Measurements from ENCODE around the gene TMEM201.

DNA sequence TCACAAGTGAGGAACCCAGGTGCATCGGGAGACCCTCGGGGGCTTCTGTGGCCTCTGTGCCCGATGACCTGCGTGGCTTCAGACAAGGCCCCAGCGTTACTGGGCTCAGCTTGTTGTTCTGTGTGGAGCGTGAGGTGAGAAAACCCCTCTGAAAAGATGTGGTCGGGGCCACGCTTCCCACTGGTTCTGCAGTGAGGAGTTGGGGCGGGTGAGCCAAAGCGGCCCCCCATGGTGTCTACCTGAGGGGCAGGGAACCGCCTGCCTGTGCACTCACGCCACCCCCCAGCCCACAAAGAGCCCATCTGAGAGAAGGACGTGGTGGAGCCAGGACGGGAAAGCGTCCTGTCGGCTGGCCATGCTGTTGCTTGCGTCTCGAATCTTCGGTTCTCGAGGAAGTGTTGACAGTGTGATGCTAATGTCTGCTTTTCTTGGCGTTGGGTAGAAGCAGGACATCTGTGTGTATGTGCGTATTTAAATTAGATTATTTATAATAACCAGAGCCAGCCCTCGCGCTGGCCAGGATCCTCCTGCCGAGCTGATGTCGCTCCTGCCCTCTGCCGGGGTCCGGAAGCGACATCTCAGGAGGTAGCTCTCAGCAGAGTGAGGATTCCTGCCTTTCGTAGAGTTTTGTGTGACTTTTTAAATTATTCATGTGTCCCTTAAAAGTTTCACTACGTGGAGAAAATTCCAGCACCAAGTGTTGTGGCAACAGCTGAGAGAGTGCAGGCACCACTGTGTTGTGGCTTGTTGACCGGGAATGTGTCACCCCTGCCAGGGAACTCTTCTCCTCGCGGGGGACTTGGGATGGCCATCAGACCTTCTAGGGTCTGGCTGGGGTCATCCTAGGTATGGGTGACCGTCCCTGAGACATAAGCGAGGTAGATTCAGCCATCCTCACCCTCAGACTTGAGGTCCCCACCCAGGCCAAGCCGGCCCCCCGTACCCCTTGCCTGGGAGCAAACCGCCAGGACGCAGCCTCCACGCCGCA lies 15.3 kb downstream of the TMEM201 start:
- TF ChIP-seq ILF3 (IDR thresholded peaks at IDR 0.05; ENCODE audit: borderline replicate concordance) (no peak), POLR2G (IDR thresholded peaks at IDR 0.05; ENCODE audit: low read depth, low read length) (peak; percentile 26; the same call in 1 of the 2 replicates), SMARCA4 (IDR thresholded peaks at IDR 0.05) (no peak)
- TF ChIP-seq, protein P1, sequence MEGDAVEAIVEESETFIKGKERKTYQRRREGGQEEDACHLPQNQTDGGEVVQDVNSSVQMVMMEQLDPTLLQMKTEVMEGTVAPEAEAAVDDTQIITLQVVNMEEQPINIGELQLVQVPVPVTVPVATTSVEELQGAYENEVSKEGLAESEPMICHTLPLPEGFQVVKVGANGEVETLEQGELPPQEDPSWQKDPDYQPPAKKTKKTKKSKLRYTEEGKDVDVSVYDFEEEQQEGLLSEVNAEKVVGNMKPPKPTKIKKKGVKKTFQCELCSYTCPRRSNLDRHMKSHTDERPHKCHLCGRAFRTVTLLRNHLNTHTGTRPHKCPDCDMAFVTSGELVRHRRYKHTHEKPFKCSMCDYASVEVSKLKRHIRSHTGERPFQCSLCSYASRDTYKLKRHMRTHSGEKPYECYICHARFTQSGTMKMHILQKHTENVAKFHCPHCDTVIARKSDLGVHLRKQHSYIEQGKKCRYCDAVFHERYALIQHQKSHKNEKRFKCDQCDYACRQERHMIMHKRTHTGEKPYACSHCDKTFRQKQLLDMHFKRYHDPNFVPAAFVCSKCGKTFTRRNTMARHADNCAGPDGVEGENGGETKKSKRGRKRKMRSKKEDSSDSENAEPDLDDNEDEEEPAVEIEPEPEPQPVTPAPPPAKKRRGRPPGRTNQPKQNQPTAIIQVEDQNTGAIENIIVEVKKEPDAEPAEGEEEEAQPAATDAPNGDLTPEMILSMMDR (IDR thresholded peaks at IDR 0.05 in 2 of 3, conservative IDR thresholded peaks at IDR 0.05 in 1 of 3; ENCODE audit: insufficient read depth in 2 of 3, low read depth in 1 of 3, low read length in 3 of 3): no peak
- TF ChIP-seq, protein P2, sequence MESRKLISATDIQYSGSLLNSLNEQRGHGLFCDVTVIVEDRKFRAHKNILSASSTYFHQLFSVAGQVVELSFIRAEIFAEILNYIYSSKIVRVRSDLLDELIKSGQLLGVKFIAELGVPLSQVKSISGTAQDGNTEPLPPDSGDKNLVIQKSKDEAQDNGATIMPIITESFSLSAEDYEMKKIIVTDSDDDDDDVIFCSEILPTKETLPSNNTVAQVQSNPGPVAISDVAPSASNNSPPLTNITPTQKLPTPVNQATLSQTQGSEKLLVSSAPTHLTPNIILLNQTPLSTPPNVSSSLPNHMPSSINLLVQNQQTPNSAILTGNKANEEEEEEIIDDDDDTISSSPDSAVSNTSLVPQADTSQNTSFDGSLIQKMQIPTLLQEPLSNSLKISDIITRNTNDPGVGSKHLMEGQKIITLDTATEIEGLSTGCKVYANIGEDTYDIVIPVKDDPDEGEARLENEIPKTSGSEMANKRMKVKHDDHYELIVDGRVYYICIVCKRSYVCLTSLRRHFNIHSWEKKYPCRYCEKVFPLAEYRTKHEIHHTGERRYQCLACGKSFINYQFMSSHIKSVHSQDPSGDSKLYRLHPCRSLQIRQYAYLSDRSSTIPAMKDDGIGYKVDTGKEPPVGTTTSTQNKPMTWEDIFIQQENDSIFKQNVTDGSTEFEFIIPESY (CRISPR knock-in tag; IDR thresholded peaks at IDR 0.05): no peak

Measured in K562 (cell line).